Stomach (tissue), 9 donors: ENCODE measurements around the gene EPHB1. TPM values are rescaled to one million over a fixed set of nuclear protein-coding genes. Genes with fewer than 3 reads are reported as not detected.
"Not testable (repeated sequence)": the region's sequence is repeated elsewhere in the genome, so short reads cannot be mapped to it uniquely, and the experiment has no call there.

Experiments
- DNase-seq, 2 donors: peaks; one replicate each; pipeline versions ENCODE4 v3.0.0 to v3.0.0-alpha.2; 2013 to 2019
- H3K27ac ChIP-seq, 5 donors: fragments of 200-600 bp in 4 of 5; sonication (generic) in 4 of 5; one replicate each; pipeline ENCODE4 v1.5.1; 2013 to 2019; ENCODE audit warnings: mild to moderate bottlenecking in 1 of 5, moderate library complexity in 1 of 5
- H3K27me3 ChIP-seq, 3 donors: fragments of 200-600 bp; sonication (generic); one replicate each; pipeline ENCODE4 v1.5.1; 2017 to 2019; ENCODE audit warnings: mixed run types in 1 of 3
- H3K36me3 ChIP-seq, 4 donors: fragments of 200-600 bp; sonication (generic); 1 replicate in 3 of 4; 2 replicates in 1 of 4; pipeline ENCODE4 v1.5.1; 2016 to 2019
- H3K4me1 ChIP-seq, 4 donors: fragments of 200-600 bp; sonication (generic); one replicate each; pipeline ENCODE4 v1.5.1; 2016 to 2019
- H3K4me3 ChIP-seq, 4 donors: fragments of 200-600 bp; sonication (generic) in 3 of 4; one replicate each; pipeline ENCODE4 v1.5.1; 2016 to 2019; ENCODE audit warnings: mild to moderate bottlenecking in 1 of 4
- H3K9me3 ChIP-seq, 4 donors: fragments of 200-600 bp; sonication (generic); one replicate each; pipeline ENCODE4 v1.5.1; 2016 to 2019
- EP300 ChIP-seq: sonication (generic); formaldehyde crosslinking; IDR thresholded peaks from one replicate; pipeline ENCODE4 v1.6.1; 2017; ENCODE audit warnings: antibody characterized with exemption
- POLR2A ChIP-seq, 4 donors: fragments of 450-650 bp; IDR thresholded peaks; one replicate each; pipeline ENCODE4 v1.6.1; 2016; ENCODE audit warnings: antibody characterized with exemption in 4 of 4, control low read depth in 2 of 4, mild to moderate bottlenecking in 1 of 4, moderate library complexity in 1 of 4
- POLR2AphosphoS5 ChIP-seq, 3 donors: sonication (generic); formaldehyde crosslinking; IDR thresholded peaks; one replicate each; pipeline ENCODE4 v1.6.1; 2016; ENCODE audit warnings: antibody characterized with exemption in 3 of 3
- WGBS, 5 donors: extraction: QIAGEN DNeasy Blood & Tissue Kit in 3 of 5; methylation state at CpG; one replicate each; pipeline versions ENCODE4 v1.1.5 to v1.1.7; 2013 to 2018; 5-methylcytosine and 5-hydroxymethylcytosine counted together
- intact Hi-C: fragments of 100-400 bp; cut with DNase I; formaldehyde crosslinking; loops from one replicate; pipeline ENCODE4 v1.15.1; 2023; ENCODE audit warnings: low total_unique reads
- polyA plus RNA-seq, 3 donors: library from polyadenylated mRNA; stranded (reverse); fragments of 200-250 nt; gene quantifications; one replicate each; pipeline ENCODE4 v1.2.3, GENCODE V29; 2013
- total RNA-seq, 5 donors: library from RNA; depleted of rRNA; stranded (reverse); fragments of >200 nt; gene quantifications; one replicate each; pipeline versions ENCODE4 v1.1.0 to v1.2.3, GENCODE V29; 2014 to 2016
- TF ChIP-seq, protein P1 (sequence below), 7 experiments: fragments of 450-650 bp in 4 of 7; fragments of 200-600 bp in 3 of 7; sonication (generic) in 3 of 7; IDR thresholded peaks; one replicate each; pipeline ENCODE4 v1.5.1; 2016 to 2019; ENCODE audit warnings: antibody characterized with exemption in 7 of 7, control low read depth in 2 of 7, mild to moderate bottlenecking in 1 of 7
- donor health status: healthy with polysubstance abuse.
- donor health status: Bipolar disorder and iron deficiency.
- donor health status: healthy.

EPHB1 gene
- total and polyA plus RNA-seq, 8 donors: 0.13 to 2.3 (median 1.0) TPM; not detected in 4

- no peaks in the 10 kb centered on the region for H3K9me3 ChIP-seq
- no peaks in the 10 kb centered on the region for H3K4me1 ChIP-seq
- DNase-seq: no peak
- no peak overlapping the region for H3K27ac ChIP-seq
- H3K4me3 ChIP-seq: no peak overlapping the region
- TF ChIP-seq POLR2A (IDR thresholded peaks at IDR 0.05) (no peak), EP300 (no peak), POLR2AphosphoS5 (IDR thresholded peaks at IDR 0.05) (no peak)
- TF ChIP-seq, protein P1, sequence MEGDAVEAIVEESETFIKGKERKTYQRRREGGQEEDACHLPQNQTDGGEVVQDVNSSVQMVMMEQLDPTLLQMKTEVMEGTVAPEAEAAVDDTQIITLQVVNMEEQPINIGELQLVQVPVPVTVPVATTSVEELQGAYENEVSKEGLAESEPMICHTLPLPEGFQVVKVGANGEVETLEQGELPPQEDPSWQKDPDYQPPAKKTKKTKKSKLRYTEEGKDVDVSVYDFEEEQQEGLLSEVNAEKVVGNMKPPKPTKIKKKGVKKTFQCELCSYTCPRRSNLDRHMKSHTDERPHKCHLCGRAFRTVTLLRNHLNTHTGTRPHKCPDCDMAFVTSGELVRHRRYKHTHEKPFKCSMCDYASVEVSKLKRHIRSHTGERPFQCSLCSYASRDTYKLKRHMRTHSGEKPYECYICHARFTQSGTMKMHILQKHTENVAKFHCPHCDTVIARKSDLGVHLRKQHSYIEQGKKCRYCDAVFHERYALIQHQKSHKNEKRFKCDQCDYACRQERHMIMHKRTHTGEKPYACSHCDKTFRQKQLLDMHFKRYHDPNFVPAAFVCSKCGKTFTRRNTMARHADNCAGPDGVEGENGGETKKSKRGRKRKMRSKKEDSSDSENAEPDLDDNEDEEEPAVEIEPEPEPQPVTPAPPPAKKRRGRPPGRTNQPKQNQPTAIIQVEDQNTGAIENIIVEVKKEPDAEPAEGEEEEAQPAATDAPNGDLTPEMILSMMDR (IDR thresholded peaks at IDR 0.05): no peak
- WGBS, 5 donors: 46 to 75% (median 65%) methylated on average over 1 of the region's 1 CpG
- H3K36me3 ChIP-seq: no peaks in the 10 kb centered on the region
- H3K27me3 ChIP-seq: no peaks in the 10 kb centered on the region
- intact Hi-C loops: no loop called here
Measured at GRCh38 chr3:134993011-134993410, 198.0 kb downstream of the EPHB1 start.

GRCh38 chr3:134998158-134998557 is 203.1 kb downstream of the EPHB1 start:
- Histone ChIP-seq H3K4me3 (no peak overlapping the region), H3K27me3 (no peaks in the 10 kb centered on the region), H3K36me3 (no peaks in the 10 kb centered on the region), H3K9me3 (no peaks in the 10 kb centered on the region), H3K27ac (no peak overlapping the region), H3K4me1 (no peaks in the 10 kb centered on the region)
- no peak for TF ChIP-seq POLR2AphosphoS5 (IDR thresholded peaks at IDR 0.05)
- TF ChIP-seq, protein P1 (IDR thresholded peaks at IDR 0.05): no peak
- DNase-seq: no peak
- intact Hi-C loops: no loop called here

GRCh38 chr3:134998855-134999254 is 203.8 kb downstream of the EPHB1 start:
- H3K4me3 ChIP-seq: no peak overlapping the region
- H3K9me3 ChIP-seq: no peaks in the 10 kb centered on the region
- H3K27me3 ChIP-seq: no peaks in the 10 kb centered on the region
- no peaks in the 10 kb centered on the region for H3K4me1 ChIP-seq
- no peaks in the 10 kb centered on the region for H3K36me3 ChIP-seq
- no peak for TF ChIP-seq POLR2AphosphoS5 (IDR thresholded peaks at IDR 0.05)
- no peak for TF ChIP-seq EP300
- TF ChIP-seq POLR2A (IDR thresholded peaks at IDR 0.05): no peak
- TF ChIP-seq, protein P1 (IDR thresholded peaks at IDR 0.05): no peak
- WGBS, 5 donors: 54 to 66% (median 60%) methylated on average over 3 of the region's 3 CpGs
- H3K27ac ChIP-seq: no peak overlapping the region
- intact Hi-C loops: no loop called here
- no peak for DNase-seq

- H3K4me3 ChIP-seq: no peak overlapping the region
- DNase-seq: no peak
- intact Hi-C loops: no loop called here
- no peaks in the 10 kb centered on the region for H3K4me1 ChIP-seq
- TF ChIP-seq EP300 (no peak), POLR2A (IDR thresholded peaks at IDR 0.05) (no peak), POLR2AphosphoS5 (IDR thresholded peaks at IDR 0.05) (no peak)
- TF ChIP-seq, protein P1 (IDR thresholded peaks at IDR 0.05): no peak
- H3K9me3 ChIP-seq: no peaks in the 10 kb centered on the region
- H3K27ac ChIP-seq: no peak overlapping the region
- H3K27me3 ChIP-seq: no peaks in the 10 kb centered on the region
- 61 to 72% (median 65%) methylated on average over 4 of the region's 4 CpGs for WGBS, 5 donors
- H3K36me3 ChIP-seq: no peaks in the 10 kb centered on the region
Measured at GRCh38 chr3:135000465-135000864, 205.4 kb downstream of the EPHB1 start.

DNA sequence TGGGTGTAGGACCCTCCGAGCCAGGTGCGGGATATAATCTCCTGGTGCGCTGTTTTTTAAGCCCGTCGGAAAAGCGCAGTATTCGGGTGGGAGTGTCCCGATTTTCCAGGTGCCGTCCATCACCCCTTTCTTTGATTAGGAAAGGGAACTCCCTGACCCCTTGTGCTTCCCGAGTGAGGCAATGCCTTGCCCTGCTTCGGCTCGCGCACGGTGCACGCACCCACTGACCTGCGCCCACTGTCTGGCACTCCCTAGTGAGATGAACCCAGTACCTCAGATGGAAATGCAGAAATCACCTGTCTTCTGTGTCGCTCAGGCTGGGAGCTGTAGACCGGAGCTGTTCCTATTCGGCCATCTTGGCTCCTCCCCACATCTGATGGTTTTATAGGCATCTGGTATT is 210.6 kb downstream of the EPHB1 start:
- H3K27me3 ChIP-seq, H3K4me1 ChIP-seq, intact Hi-C loops, H3K27ac ChIP-seq, DNase-seq, H3K4me3 ChIP-seq, H3K9me3 ChIP-seq, H3K36me3 ChIP-seq: not testable (repeated sequence)
- 94 to 98% (median 97%) methylated on average over 11 to 19 of the region's 19 CpGs for WGBS, 5 donors
